HG03135 (cell line): ENCODE measurements around the gene IPPK.

Source experiments
- ATAC-seq: cut with Tn5 transposase; IDR thresholded peaks from one replicate; pipeline ENCODE4 v1.9.1; 2021; ENCODE audit warnings: mild to moderate bottlenecking, moderate library complexity; ENCODE audit not compliant: unreplicated experiment

Gene IPPK, protein sequence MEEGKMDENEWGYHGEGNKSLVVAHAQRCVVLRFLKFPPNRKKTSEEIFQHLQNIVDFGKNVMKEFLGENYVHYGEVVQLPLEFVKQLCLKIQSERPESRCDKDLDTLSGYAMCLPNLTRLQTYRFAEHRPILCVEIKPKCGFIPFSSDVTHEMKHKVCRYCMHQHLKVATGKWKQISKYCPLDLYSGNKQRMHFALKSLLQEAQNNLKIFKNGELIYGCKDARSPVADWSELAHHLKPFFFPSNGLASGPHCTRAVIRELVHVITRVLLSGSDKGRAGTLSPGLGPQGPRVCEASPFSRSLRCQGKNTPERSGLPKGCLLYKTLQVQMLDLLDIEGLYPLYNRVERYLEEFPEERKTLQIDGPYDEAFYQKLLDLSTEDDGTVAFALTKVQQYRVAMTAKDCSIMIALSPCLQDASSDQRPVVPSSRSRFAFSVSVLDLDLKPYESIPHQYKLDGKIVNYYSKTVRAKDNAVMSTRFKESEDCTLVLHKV

DNA sequence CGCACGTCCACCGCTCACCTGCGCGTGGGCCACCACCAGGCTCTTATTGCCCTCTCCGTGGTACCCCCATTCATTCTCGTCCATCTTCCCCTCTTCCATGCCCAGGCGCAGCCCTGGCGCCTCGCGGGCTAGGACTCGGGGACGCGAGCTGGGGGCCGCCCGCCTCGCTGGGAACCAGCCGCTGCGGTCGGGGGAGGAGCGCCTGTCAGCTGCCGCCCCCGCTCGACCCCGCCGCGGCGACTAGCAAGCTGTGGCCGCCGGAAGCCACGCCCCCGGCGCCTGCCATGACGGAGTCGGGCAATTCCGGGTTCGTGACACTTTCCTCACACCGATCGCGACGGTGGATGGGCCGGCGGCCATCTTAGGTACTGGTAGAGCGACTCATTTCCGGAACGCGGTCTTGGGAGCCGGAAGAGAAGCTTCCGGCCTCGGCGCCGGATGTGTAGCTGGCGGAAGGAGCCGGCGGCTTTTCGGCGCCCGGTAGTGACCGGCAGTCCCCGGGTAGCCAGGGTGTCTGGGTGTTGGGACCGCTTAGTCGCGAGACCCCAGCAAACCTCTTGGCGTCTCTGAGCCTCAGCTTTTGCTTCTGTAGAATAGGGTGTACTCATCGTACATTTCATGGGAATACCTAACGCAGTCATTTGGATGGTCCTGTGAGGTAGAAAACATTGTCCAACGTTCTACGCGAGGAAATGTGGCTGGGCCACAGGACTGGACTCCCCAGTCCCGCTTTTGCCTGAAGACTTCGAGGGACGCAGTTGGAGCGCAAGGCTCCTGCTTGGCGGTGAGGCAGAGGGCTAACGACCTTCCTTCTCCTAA lies at the start of gene IPPK:
IPPK (minus strand) TSS at position 242 of the 819 bp plus-strand sequence; CDS start at position 99, 143 bp downstream.
- ATAC-seq = peak; percentile 95

DNA sequence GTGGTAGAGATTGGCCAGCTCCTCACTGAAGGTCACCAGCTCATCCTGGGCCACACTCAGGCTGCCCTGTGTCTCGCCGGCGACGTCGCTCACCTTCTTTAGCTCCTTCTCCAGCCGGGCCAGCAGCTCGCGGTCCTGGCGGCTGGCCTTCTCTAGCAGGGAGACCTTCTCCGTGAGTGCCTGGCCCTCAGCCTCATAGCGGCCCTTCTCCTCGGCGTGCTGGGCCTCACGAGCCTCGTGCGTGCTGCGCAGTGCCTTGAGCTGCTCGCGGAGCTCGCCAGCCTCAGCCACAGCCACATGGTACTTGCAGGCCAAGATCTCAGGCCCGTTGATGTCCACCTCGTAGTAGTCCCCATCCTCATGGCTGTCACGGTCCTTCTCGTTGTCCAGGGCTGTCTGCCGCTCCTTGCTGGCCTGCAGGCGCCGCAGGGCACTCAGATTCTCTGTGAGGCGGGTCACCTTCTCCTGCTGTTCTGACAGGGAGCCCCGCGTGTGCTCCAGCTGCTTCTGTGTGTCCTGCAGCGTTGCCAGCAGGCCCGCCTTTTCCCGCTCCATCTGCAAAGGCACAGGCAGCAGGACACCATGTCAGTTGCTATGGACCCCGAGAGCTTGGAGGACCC lies 49.2 kb upstream of the IPPK start:
- no peak for ATAC-seq

DNA sequence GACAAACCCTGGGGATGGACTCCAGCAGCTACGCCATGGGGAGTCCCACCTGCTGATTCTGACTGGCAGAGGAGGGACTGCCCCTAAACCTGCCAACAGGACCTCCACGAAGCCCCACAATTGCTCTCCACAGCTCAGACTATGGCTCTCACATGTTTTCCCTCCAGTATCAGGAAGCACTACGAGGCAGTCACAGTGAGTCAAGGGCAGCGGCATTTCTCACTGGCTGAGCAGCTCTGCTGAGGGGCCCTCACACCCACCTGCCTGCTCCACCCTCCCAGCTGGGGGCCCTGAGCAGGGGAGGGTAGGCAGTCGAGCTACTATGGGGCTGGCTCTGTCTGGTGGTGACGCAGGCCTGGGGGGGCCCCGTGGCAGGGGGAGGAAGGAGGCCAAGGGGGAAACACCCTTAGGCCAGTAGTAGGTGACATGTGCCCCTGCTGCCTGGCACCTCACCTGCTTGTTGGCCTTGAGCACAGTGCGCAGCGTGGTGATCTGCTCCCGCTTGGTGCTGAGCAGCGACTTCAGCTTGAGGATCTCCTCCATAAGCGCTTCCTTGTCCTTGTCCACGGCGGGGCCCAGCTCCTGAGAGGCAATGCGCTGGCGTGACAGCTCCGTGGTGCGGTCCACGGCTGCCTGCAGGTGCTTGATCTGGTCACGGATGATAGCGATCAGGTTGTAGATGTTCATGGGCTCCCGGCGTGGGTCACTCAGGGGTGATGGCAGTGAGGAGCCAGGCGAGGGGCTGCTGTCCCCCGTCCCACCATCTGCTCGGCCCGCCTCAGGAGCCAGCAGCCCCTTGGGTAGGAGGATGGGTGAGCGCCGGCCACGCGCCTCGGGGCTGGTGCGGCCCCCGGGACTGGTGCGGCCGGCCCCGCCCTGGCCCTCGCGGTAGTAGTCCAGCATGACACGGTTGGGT lies 48.4 kb upstream of the IPPK start:
- ATAC-seq = no peak

DNA sequence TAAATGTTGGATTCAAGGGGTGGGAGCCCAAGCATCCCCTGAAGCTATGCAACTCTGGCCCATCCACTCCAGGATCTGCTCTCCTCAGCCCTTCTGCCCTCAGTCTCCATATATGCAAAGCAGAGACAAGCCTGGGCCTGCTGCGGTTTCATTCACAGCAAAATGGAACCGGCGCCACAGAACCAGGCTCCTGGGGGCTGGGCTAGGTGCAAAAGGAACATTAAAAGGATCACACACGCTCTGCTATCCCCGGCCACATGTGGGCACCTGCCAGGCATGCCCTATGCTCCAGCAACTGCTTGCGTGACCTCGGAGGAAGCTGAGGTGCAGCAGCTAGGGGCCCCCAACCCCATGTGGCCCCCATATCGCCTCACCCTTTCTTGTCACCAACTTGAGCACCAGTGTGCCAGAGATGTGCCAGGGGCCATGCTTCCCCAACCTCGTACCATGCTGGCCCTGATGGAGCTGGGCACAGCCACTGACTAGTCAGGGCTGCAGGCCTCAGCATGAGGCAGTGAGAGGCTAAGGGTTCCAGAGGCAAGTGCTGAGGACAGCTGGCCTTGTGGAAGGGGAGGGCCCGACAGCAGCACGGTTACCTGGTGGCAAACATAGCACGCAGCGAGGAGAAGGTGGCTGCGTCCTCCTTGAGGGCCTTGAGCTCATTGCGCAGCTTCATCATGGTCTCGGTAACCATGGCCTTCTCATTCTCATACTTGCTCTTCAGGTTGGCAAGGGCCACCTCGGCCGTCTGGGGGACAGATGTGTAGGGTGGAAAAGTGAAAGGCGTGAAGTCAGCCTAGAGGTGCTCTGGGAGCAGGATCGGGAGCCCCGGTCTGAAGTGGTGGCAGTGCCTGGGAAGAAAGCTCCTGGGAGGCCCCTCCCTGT lies 47.5 kb upstream of the IPPK start:
- no peak for ATAC-seq

DNA sequence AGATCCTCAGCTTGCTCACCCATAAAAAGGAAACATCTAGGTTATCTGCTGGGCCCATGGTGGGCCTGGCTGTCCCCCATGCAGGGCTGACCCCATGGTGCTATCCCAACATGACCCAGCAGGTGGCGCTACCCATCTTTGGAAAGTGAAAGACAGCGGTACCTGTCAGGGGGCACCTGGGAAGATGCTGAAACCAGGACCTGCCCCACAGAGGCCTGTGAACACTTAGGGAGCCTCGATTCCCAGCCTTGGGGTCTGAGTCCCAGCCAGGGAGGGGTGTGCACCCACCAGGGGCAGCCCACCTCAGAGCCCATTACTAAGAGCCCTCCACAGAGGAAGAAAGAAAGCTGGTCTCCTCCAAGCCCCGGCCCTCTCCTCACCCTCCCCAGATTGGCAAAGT lies 46.6 kb upstream of the IPPK start:
- no peak for ATAC-seq

DNA sequence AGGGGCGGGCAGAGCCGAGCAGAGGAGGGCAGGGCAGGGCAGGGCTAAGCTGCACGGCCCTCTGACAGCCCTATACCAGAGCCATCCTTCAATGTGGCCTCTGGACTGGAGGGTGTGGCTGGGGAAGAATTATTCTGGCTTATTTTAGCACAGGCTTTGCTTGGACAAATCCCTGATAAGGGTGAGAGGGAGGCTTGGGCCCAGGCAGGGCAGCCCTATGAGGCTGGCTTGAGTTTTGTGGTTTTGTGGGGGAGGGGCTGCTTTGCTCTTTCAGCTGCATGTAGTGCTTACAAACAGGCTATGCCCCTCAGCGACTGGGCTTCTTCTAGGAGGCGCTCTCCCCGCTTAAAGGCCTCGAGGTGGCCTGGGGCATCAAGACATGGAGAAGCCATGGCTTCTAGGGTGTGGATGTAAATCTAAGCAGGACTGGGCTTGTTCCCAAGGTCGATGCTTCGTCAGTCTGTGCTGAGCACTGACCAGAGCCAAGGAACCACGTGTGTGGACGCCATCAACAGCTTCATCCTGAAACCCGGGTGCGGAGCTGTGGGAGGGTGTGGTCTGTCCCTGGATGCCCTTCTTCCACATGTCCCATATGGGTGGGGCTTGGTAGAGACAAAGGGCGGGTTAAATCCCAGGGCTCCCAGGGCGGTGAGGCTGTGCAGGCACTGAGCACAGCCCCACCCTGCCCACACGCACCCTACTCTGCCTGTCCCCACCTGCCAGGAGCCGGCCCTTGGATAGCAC lies 45.7 kb upstream of the IPPK start:
- ATAC-seq = no peak

DNA sequence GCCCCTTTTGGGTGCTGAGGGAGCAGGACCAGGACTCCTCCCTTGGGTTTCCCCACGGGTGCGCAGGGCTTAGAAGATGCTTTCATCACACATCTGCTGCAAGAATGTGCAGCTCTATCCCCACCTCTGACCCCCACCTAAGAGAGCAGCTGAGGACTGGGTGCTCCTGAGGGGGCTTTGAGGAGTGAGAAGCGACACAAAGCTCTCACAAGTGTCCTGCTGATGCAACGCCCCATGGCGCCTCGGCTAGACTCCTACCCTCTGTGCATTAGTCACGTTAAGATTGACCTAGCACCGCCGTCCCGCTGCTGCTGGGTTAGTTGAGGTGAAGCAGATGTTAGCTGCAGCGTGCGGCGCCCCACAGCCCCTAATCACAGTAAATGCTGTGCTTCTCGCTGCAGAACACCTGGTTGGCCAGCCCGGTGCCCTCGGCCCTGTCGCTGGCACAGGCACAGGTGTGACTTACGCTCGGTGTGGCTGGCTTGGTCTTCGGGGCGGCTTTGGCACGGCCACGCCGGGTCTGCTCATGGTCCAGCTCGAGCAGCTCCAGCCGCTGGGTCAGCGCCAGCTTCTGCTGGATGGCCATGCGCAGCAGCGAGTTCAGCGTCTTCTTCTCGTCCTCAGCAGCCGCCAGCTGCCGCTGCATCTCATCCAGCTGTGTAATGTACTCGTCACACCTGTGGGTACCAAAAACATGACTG lies 45.0 kb upstream of the IPPK start:
- no peak for ATAC-seq

DNA sequence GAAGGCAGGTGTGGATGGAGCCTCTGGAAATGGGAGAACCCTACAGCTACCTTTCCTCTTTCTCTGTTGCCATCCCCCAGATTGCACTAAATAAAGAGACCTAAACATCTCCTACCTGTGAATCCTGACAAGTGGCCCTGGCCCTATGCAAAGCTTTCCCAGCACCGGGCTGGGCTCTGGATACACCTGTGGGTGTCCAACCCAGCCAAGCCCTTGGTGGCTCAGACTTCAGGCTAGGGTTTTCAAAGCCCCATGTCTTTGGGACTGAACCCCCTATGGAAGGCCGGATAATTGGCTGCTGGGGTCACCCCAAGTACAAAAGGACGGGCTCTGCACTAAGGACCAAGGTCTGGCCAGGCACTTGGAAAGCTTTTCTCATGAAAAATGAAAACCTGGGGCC lies 44.1 kb upstream of the IPPK start:
- no peak for ATAC-seq

DNA sequence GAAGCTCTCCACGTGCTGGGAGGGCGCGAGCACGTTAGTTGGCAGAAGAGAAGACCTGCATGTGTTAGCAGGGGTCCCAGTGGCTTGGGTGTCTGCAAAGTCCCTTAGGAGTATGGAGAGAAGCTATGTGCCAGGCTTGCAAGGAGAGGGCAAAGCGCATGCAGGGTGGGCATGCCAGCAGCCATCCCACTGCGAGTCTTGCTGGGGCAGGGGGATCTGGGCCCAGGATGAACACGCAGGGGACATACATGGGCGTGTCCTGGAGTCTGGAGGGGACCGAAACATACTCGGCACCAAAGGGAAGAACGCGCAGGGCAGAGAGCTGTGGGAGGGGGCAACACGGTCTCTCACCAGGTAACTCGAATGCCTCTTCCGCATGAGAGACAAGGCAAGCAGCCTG lies 43.6 kb upstream of the IPPK start:
- ATAC-seq = no peak

DNA sequence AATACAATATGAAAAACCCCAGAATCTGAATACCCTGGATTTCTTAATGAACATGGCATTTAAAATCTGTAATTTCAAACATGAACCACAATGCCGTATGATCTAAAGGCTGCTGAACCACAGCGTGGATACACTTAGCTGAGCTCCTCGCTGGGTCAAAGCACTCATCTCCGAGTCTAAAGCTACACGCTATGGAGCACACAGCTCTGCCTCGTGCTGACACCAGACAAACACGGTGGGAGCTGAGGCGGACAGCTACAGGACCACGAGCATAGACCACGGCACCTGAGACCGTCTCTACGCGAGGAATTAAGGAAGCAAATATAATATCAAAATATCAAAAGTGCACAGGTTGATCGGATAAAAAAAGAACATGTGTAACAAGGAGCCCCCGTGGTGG lies 42.8 kb upstream of the IPPK start:
- ATAC-seq = no peak

DNA sequence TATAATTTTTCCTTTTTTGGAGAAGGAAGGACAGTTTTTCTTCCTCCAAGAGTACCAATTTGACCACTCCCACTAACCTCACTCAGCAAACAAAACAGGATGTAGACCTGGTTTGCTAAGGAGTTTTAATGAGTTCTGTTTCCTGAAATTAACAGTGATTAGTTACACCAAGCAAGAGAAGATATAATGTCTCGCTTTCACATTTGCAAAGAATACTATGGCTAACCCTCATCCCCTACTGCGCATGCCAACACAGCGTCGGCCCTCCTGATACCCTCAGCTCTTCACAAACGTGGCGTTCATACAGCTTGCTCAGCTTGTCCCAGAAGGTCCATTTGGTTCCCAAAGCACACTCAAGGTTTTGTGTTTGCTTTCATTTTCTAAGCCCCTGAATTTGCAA lies 41.9 kb upstream of the IPPK start:
- ATAC-seq = no peak

DNA sequence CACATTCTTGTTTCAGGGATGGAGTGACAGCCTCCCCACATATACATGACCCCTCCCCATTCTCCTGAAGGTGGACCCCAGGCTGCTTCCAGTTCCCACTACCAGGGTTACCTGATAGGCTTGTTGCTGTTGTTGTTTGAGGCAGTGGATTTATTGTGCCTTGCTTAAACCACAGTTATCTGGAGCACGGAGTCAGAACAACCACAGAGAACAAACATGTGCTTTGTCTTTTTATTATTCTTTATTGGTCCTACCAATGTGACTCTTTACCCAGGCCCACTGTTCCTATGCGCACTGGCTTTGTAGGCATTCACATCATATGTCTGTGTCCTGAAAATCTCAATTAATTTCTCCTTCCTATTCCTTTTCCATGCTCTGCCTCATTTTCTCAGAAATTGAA lies 41.2 kb upstream of the IPPK start:
- ATAC-seq = no peak

DNA sequence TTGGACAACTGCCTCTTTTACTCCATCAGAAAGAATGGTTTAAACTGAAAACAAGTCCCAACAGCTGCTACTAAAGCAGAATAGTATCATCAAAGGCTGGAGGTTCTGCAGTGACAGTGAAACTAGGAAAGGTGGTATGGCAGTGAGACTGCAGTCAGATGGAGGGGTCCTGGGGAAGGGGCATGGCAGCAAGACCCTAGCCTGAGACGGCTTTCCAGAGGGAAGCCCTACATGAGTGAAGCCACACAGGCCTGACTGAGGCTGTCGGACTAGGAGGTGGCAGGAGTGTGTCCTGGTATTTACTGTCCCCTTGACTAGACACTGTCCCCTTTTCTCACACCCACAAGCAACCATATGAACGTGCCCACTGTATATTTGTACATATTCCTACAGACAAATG lies 40.4 kb upstream of the IPPK start:
- no peak for ATAC-seq

DNA sequence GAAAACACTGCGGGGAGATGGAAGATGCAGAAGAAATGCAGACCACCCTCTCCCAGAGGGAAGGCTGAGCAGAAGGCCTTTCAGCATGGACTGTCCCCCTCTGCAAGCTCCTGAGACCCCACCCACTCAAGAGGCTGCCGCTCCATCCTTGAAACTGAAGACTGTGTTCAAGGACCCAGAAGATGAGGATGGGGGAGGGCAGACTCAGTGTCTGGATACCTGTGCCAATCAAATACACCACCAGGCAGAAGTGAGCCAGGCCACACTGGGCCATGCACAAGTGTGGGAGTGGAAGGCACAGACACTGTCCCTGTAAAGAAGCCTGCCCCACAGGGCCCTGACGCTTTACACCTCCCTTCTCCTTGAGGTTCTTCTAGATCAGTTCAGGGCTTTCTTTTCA lies 40.0 kb upstream of the IPPK start:
- ATAC-seq = no peak

DNA sequence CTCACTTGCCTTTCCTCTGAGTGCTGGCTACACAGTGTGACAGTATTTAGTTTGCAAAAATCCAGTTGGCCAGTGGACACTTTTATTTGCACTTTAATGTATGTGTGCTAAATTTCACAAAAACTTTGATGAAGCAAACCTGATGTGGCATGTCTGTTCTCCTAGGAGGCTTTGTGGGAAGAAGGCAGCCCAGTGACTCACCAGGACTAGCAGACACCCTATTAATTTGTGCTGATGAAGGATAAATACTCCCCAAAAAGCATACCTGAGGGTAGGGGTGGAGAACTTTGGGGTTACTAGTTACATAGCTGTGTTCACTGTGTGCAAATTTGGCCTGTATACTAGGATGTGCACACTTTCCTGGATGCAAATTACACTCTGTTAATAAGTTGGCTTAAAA lies 39.3 kb upstream of the IPPK start:
- ATAC-seq = no peak

DNA sequence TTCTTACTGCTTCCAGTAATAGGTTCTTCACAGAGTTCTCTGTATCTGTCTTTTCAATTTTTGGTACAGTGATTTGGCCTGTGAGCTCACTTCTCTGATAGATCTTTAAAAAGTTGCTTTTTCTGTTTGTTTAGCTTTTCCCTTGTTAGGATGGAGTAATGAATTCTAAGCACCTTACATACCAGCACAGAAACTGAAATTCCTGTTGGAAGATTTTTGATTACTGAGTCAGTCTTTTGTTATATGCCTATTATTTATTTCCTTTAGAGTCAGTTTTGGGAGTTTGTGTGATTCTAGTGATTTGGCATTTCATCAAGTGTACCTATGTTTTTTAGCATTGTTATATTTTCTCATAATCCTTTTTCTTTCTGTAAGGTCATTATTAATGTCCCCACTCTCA lies 37.6 kb upstream of the IPPK start:
- ATAC-seq = no peak

DNA sequence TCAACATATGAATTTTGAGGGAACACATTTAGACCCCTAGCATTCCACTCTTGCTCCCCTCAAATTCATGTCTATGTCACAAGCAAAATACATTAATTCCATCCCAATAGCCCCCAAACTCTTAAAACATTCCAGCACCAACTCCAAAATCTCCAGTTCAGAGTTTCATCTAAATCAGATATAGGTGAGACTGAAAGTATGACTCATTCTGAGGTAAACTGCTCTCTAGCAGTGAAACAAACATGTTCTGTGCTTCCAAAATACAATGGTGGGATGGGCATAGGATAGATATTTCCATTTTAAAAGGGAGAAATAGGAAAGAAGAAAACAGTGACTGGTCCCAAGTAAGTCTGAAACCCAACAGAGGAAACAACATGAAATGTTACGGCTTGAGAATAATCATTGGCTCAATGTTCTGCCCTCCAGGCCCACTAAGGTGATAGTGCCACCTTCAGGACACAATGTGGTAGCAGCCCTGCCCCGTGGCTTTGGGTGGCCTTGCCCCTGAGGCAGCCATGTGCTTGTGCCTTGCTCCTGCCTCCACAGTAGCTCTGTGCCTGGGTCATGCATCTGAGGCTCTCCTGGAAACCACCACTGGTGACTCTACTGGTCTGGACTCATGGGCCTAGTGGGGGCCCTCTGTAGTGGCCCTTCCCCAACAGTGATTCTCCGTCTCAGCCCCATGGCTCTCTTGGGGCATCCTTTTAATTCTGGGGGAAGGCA lies 36.4 kb upstream of the IPPK start:
- ATAC-seq = peak; percentile 57

DNA sequence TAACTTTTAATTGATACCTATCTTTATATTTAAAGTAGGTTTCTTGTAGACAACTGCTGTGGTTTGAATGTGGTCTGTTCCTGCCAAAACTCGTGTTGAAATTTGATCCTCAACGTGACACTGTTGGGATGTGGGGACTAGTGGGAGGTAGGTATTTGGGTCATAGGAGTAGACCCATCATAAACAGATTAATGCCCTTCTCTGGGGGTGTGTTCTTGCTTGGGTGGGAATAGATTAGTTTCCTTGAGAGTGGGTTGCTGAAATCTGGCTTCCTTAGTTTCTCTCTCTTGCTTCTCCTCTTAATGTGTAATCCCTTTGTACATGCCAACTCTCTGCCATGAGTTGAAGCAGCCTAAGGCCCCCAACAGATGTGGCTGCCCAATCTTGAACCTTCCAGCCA lies 34.6 kb upstream of the IPPK start:
- ATAC-seq = no peak
